ENCODE measurements around the gene BEAN1.

GRCh38 chr16:66516808-66517585, 89.9 kb downstream of the BEAN1 start:
- TF ChIP-seq POLR2A (IDR thresholded peaks at IDR 0.05) (peak; percentile 18 to 27), POLR2AphosphoS5 (IDR thresholded peaks at IDR 0.05) (peak; percentile 96), CTCF (IDR thresholded peaks at IDR 0.05) (no peak), EP300 (IDR thresholded peaks at IDR 0.05) (no peak)
